HepG2 (cell line): ENCODE data around the gene KIF5B. TPM values are rescaled to one million over a fixed set of nuclear protein-coding genes. Genes with fewer than 3 reads are reported as not detected.

Experiments
- BORCS8-MEF2B ChIP-seq: sonication (generic); formaldehyde crosslinking; IDR thresholded peaks from 2 replicates; pipeline ENCODE4 v1.8.0; 2022; ENCODE audit warnings: mild to moderate bottlenecking, missing genetic modification reagents
- DNMT1 ChIP-seq: sonication (generic); formaldehyde crosslinking; IDR thresholded peaks from 2 replicates; pipeline ENCODE4 v1.5.1; 2020; ENCODE audit warnings: mild to moderate bottlenecking, missing genetic modification reagents
- ELF4 ChIP-seq: sonication (generic); formaldehyde crosslinking; IDR thresholded peaks from 2 replicates; pipeline ENCODE4 v1.5.0; 2020; ENCODE audit warnings: missing genetic modification reagents, mild to moderate bottlenecking, moderate library complexity, borderline replicate concordance
- HBP1 ChIP-seq: IDR thresholded peaks from 2 replicates; pipeline ENCODE4 v1.6.1; 2016; ENCODE audit warnings: low read depth, control low read depth
- HDAC1 ChIP-seq: sonication (generic); formaldehyde crosslinking; IDR thresholded peaks from 2 replicates; pipeline ENCODE4 v1.5.1; 2020; ENCODE audit warnings: mild to moderate bottlenecking, missing genetic modification reagents
- HIVEP1 ChIP-seq: sonication (generic); formaldehyde crosslinking; IDR thresholded peaks from 2 replicates; pipeline ENCODE4 v1.4.0; 2020; ENCODE audit warnings: mild to moderate bottlenecking, missing genetic modification reagents
- MAX ChIP-seq: IDR thresholded peaks from 2 replicates; pipeline ENCODE4 v1.6.1; 2012; ENCODE audit warnings: inconsistent platforms
- PATZ1 ChIP-seq: sonication (generic); formaldehyde crosslinking; IDR thresholded peaks from 2 replicates; pipeline ENCODE4 v1.4.0; 2020; ENCODE audit warnings: missing genetic modification reagents
- PTBP1 ChIP-seq: fragments of 200-400 bp; formaldehyde crosslinking; IDR thresholded peaks from 2 replicates; pipeline ENCODE4 v1.6.1; 2018; ENCODE audit warnings: low read length, low read depth; ENCODE audit not compliant: poor library complexity, severe bottlenecking
- SAP130 ChIP-seq: IDR thresholded peaks from 2 replicates; pipeline ENCODE4 v1.6.1; 2016; ENCODE audit warnings: low read depth
- SSRP1 ChIP-seq: IDR thresholded peaks from 2 replicates; pipeline ENCODE4 v1.6.1; 2016; ENCODE audit warnings: control low read depth
- UBTF ChIP-seq: sonication (generic); formaldehyde crosslinking; IDR thresholded peaks from 2 replicates; pipeline ENCODE4 v1.4.0; 2020; ENCODE audit warnings: mild to moderate bottlenecking, missing genetic modification reagents
- ZEB1 ChIP-seq: IDR thresholded peaks from 2 replicates; pipeline ENCODE4 v1.6.1; 2012; ENCODE audit warnings: mild to moderate bottlenecking, low read depth, inconsistent platforms; ENCODE audit not compliant: insufficient replicate concordance
- ZKSCAN8 ChIP-seq: IDR thresholded peaks from 2 replicates; pipeline ENCODE4 v1.6.1; 2016; ENCODE audit warnings: borderline replicate concordance, missing genetic modification reagents, missing compliant biosample characterization
- ZNF234 ChIP-seq: sonication (generic); formaldehyde crosslinking; conservative IDR thresholded peaks from 2 replicates; pipeline ENCODE4 v1.5.1; 2020; ENCODE audit warnings: mild to moderate bottlenecking, missing genetic modification reagents
- ZNF317 ChIP-seq: sonication (generic); formaldehyde crosslinking; IDR thresholded peaks from 2 replicates; pipeline ENCODE4 v1.5.0; 2020; ENCODE audit warnings: mild to moderate bottlenecking, missing genetic modification reagents
- ZNF501 ChIP-seq: sonication (generic); formaldehyde crosslinking; IDR thresholded peaks from 2 replicates; pipeline ENCODE4 v1.5.1; 2020; ENCODE audit warnings: mild to moderate bottlenecking, moderate library complexity, missing genetic modification reagents
- ZNF546 ChIP-seq: sonication (generic); formaldehyde crosslinking; conservative IDR thresholded peaks from 2 replicates; pipeline ENCODE4 v1.8.1; 2023; ENCODE audit warnings: mild to moderate bottlenecking, missing genetic modification reagents
- ZNF556 ChIP-seq: sonication (generic); formaldehyde crosslinking; IDR thresholded peaks from 2 replicates; pipeline ENCODE4 v1.4.0; 2020; ENCODE audit warnings: mild to moderate bottlenecking, missing genetic modification reagents, borderline replicate concordance
- polyA plus RNA-seq, 8 experiments: library from polyadenylated mRNA; depleted of rRNA in 3 of 8; stranded (reverse) in 7 of 8; unstranded in 1 of 8; fragments of >200 nt; fragmentation: Illumina TruSeq in 4 of 8; extraction: Trizol in 4 of 8; gene quantifications; 2 replicates each; pipeline versions ENCODE4 v1.2.1 to v1.2.3, GENCODE V29; 2011 to 2016; ENCODE audit warnings: low read depth in 4 of 8, missing spikeins in 1 of 8, mixed read lengths in 1 of 8; ENCODE audit not compliant: insufficient read depth in 1 of 8
- total RNA-seq, 5 experiments: library from RNA; depleted of rRNA; stranded (reverse); fragments of >200 nt; fragmentation: Illumina TruSeq; extraction: Trizol; gene quantifications; 2 replicates each; pipeline ENCODE4 v1.2.3, GENCODE V29; 2016; ENCODE audit warnings: low read depth in 1 of 5

Gene KIF5B
- total and polyA plus RNA-seq, 2 of the 13 experiments (the other 11 are each of a cell fraction or from before 2014, with no cell fraction given) = 34.3 to 133 TPM

- peak; percentile 30; the same call in 1 of the 2 replicates for TF ChIP-seq ZNF234
- TF ChIP-seq ZNF546 (CRISPR knock-in tag) = no peak
- TF ChIP-seq ELF4 (CRISPR knock-in tag) = no peak
- TF ChIP-seq ZNF501 (CRISPR knock-in tag) = peak; percentile 87
- TF ChIP-seq ZNF556 = 0 out of 2 replicates have a peak, but pooled peaks have one; percentile 10
- peak; percentile 51; the same call in 1 of the 2 replicates for TF ChIP-seq PATZ1 (CRISPR knock-in tag)
- peak; percentile 16; the same call in 1 of the 2 replicates for TF ChIP-seq BORCS8-MEF2B (CRISPR knock-in tag)
- peak; percentile 71 for TF ChIP-seq UBTF (CRISPR knock-in tag)
- 0 out of 2 replicates have a peak, but pooled peaks have one; percentile 16 for TF ChIP-seq ZKSCAN8 (CRISPR knock-in tag)
- no peak for TF ChIP-seq DNMT1 (CRISPR knock-in tag)
- TF ChIP-seq ZNF317 = 0 out of 2 replicates have a peak, but pooled peaks have one; percentile 24
- peak; percentile 1; the same call in 1 of the 2 replicates for TF ChIP-seq HBP1 (CRISPR knock-in tag)
- TF ChIP-seq ZEB1 = no peak
- TF ChIP-seq HIVEP1 (CRISPR knock-in tag) = 0 out of 2 replicates have a peak, but pooled peaks have one; percentile 14
- peak; percentile 34 for TF ChIP-seq PTBP1
- TF ChIP-seq SSRP1 (CRISPR knock-in tag) = peak; percentile 48; the same call in 1 of the 2 replicates
- peak; percentile 14; the same call in 1 of the 2 replicates for TF ChIP-seq HDAC1
- TF ChIP-seq SAP130 = peak; percentile 72; the same call in 1 of the 2 replicates
- TF ChIP-seq MAX = peak; percentile 46; the same call in 1 of the 2 replicates
Observed at GRCh38 chr10:32055478-32056135, 618 bp downstream of the KIF5B start (continued).
